Neural cell (in vitro differentiated cells): ENCODE data around the gene HYAL1. TPM values are rescaled to one million over a fixed set of nuclear protein-coding genes. Genes with fewer than 3 reads are reported as not detected.

Experiments
- H2AFZ ChIP-seq: fragments of 200-600, 300-800 bp; sonication (generic), shearing (Covaris generic); 2 replicates; pipeline ENCODE4 v1.6.0; 2014; ENCODE audit warnings: low read depth, mild to moderate bottlenecking, antibody characterized with exemption, low read length, moderate library complexity
- H3F3A ChIP-seq: fragments of 200-600 bp; shearing (Covaris generic); 2 replicates; pipeline ENCODE4 v1.6.1; 2016; ENCODE audit warnings: mild to moderate bottlenecking, moderate library complexity, mixed read lengths, antibody characterized with exemption, low read length; ENCODE audit not compliant: insufficient read depth, poor library complexity, severe bottlenecking
- H3K27ac ChIP-seq: fragments of 200-600, 300-800 bp; sonication (generic), shearing (Covaris generic); 2 replicates; pipeline ENCODE4 v1.5.1; 2014; ENCODE audit warnings: mild to moderate bottlenecking, low read length, moderate library complexity
- H3K27me3 ChIP-seq: fragments of 300-800, 200-600 bp; sonication (generic), shearing (Covaris generic); 2 replicates; pipeline ENCODE4 v1.6.0; 2014; ENCODE audit warnings: mild to moderate bottlenecking, low read depth, low read length, moderate library complexity; ENCODE audit not compliant: insufficient read depth
- H3K36me3 ChIP-seq: fragments of 300-800, 200-600 bp; sonication (generic), shearing (Covaris generic); 2 replicates; pipeline ENCODE4 v1.5.1; 2014; ENCODE audit warnings: mild to moderate bottlenecking, antibody characterized with exemption, low read length, moderate library complexity; ENCODE audit not compliant: insufficient read depth
- H3K4me2 ChIP-seq: fragments of 300-800, 200-600 bp; sonication (generic), shearing (Covaris generic); 2 replicates; pipeline ENCODE4 v1.6.0; 2014; ENCODE audit warnings: mild to moderate bottlenecking, low read length
- H3K4me3 ChIP-seq: fragments of 300-800, 200-600 bp; sonication (generic), shearing (Covaris generic); 2 replicates; pipeline ENCODE4 v1.5.1; 2014; ENCODE audit warnings: mild to moderate bottlenecking, low read length, moderate library complexity
- H3K79me2 ChIP-seq: fragments of 200-600 bp; shearing (Covaris generic); replicated peaks from 2 replicates; pipeline ENCODE4 v1.6.0; 2014; ENCODE audit warnings: mild to moderate bottlenecking, low read length, moderate library complexity; ENCODE audit not compliant: insufficient read depth
- H3K9ac ChIP-seq: fragments of 300-800, 200-600 bp; sonication (generic), shearing (Covaris generic); 2 replicates; pipeline ENCODE4 v1.6.1; 2016; ENCODE audit warnings: mild to moderate bottlenecking, low read length, mixed read lengths
- H3K9me2 ChIP-seq: fragments of 200-600 bp; shearing (Covaris generic); 2 replicates; pipeline ENCODE4 v1.6.1; 2016; ENCODE audit warnings: mild to moderate bottlenecking, low read length, mixed read lengths; ENCODE audit not compliant: insufficient read depth
- H3K9me3 ChIP-seq: fragments of 200-600, 300-800 bp; sonication (generic), shearing (Covaris generic); 2 replicates; pipeline ENCODE4 v1.6.1; 2016; ENCODE audit warnings: mild to moderate bottlenecking, mixed run types, low read length, moderate library complexity, mixed read lengths
- H4K20me1 ChIP-seq: fragments of 200-600 bp; shearing (Covaris generic); 2 replicates; pipeline ENCODE4 v1.6.1; 2016; ENCODE audit warnings: mild to moderate bottlenecking, mixed run types; ENCODE audit not compliant: insufficient read depth
- CTCF ChIP-seq: fragments of 450-650 bp; IDR thresholded peaks from 2 replicates; pipeline ENCODE4 v1.5.1; 2014; ENCODE audit warnings: antibody characterized with exemption, mild to moderate bottlenecking, moderate library complexity; ENCODE audit not compliant: poor library complexity, severe bottlenecking
- EP300 ChIP-seq: fragments of 450-650 bp; conservative IDR thresholded peaks from 2 replicates; pipeline ENCODE4 v1.6.1; 2014; ENCODE audit warnings: antibody characterized with exemption, mild to moderate bottlenecking, moderate library complexity; ENCODE audit not compliant: poor library complexity, severe bottlenecking
- EZH2 ChIP-seq: fragments of 200-600, 300-800 bp; shearing (Covaris generic), sonication (generic); IDR thresholded peaks from 2 replicates; pipeline ENCODE4 v1.6.1; 2014; ENCODE audit warnings: antibody characterized with exemption, low read length, borderline replicate concordance, mild to moderate bottlenecking; ENCODE audit not compliant: insufficient read depth, poor library complexity, severe bottlenecking
- MXI1 ChIP-seq: fragments of 450-650 bp; conservative IDR thresholded peaks from 2 replicates; pipeline ENCODE4 v1.6.1; 2014; ENCODE audit warnings: antibody characterized with exemption, mild to moderate bottlenecking; ENCODE audit not compliant: poor library complexity, severe bottlenecking
- POLR2AphosphoS5 ChIP-seq: IDR thresholded peaks from 2 replicates; pipeline ENCODE4 v1.6.1; 2012
- RAD21 ChIP-seq: fragments of 450-650 bp; conservative IDR thresholded peaks from 2 replicates; pipeline ENCODE4 v1.6.1; 2014; ENCODE audit warnings: antibody characterized with exemption, mild to moderate bottlenecking, moderate library complexity
- REST ChIP-seq: IDR thresholded peaks from 2 replicates; pipeline ENCODE4 v1.6.1; 2012; ENCODE audit warnings: borderline replicate concordance
- SMC3 ChIP-seq: fragments of 450-650 bp; conservative IDR thresholded peaks from 2 replicates; pipeline ENCODE4 v1.6.1; 2014; ENCODE audit warnings: antibody characterized with exemption, mild to moderate bottlenecking, moderate library complexity; ENCODE audit not compliant: poor library complexity
- TAF1 ChIP-seq: IDR thresholded peaks from 2 replicates; pipeline ENCODE4 v1.6.1; 2012; ENCODE audit warnings: low read depth
- polyA plus RNA-seq: library from polyadenylated mRNA; depleted of rRNA; stranded (reverse); fragments of >200 nt; gene quantifications from 2 replicates; pipeline ENCODE4 v1.2.3, GENCODE V29; 2014

The HYAL1 gene
- polyA plus RNA-seq, 1 donor from 2014 or later: 2.2 TPM

GRCh38 chr3:50341537-50341936 is 38.2 kb upstream of the HYAL1 start:
- H3K9ac ChIP-seq: no peak overlapping the region
- TF ChIP-seq TAF1 (no peak), EP300 (no peak), MXI1 (no peak), SMC3 (no peak), CTCF (no peak), POLR2AphosphoS5 (no peak), EZH2 (no peak), REST (no peak), RAD21 (no peak)
- no peak overlapping the region for H3K27ac ChIP-seq
- H3K4me3 ChIP-seq: no peak overlapping the region
- H2AFZ ChIP-seq: no peak overlapping the region
- H3F3A ChIP-seq: no peaks in the 10 kb centered on the region
- no peak overlapping the region for H3K4me2 ChIP-seq
- H4K20me1 ChIP-seq: no peaks in the 10 kb centered on the region
- H3K27me3 ChIP-seq: peaks cover 43% of the 10 kb centered on the region
- no peaks in the 10 kb centered on the region for H3K9me2 ChIP-seq
- no peaks in the 10 kb centered on the region for H3K9me3 ChIP-seq
- H3K36me3 ChIP-seq: no peaks in the 10 kb centered on the region
- H3K79me2 ChIP-seq: peaks cover 2% of the 10 kb centered on the region

DNA sequence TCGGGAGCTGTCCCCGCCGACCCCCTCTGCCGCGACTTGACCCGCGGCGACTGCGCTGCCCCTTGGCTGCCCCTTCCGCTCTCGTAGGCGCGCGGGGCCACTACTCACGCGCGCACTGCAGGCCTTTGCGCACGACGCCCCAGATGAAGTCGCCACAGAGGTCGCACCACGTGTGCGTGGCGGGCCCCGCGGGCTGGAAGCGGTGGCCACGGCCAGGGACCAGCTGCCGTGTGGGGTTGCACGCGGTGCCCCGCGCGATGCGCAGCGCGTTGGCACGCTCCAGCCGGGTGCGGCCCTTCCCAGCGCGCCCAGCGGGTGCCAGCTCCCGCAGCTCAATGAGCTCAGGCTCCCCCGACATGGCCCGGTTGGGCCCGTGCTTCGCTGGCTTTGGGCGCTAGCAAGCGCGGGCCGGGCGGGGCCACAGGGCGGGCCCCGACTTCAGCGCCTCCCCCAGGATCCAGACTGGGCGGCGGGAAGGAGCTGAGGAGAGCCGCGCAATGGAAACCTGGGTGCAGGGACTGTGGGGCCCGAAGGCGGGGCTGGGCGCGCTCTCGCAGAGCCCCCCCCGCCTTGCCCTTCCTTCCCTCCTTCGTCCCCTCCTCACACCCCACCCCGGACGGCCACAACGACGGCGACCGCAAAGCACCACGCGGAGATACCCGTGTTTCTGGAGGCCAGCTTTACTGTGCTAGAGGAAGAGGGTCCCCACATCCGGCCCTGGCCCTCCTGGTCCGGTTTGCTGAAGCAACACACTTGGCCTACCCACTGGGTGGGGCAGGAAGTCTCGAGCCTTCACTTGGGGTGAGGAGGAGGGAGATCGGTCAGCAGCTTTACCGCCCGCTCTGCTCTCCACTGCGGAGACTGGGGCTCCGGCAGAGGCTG is 37.3 kb upstream of the HYAL1 start, which contains the start of gene RASSF1:
RASSF1 (minus strand) TSS at position 389 of the 882 bp plus-strand sequence; CDS start at position 358, 31 bp downstream.
- Histone ChIP-seq H3K9me3 (no peaks in the 10 kb centered on the region), H3K9ac (no peak within 1 kb of the TSS), H3K9me2 (no peaks in the 10 kb centered on the region), H3K4me3 (no peak within 1 kb of the TSS), H3K4me2 (no peak within 1 kb of the TSS), H3K36me3 (no peaks in the 10 kb centered on the region), H3F3A (no peaks in the 10 kb centered on the region), H3K27me3 (peaks cover 42% of the 10 kb centered on the region), H3K27ac (no peak within 1 kb of the TSS), H3K79me2 (peaks cover 11% of the 10 kb centered on the region), H2AFZ (no peak within 1 kb of the TSS), H4K20me1 (no peaks in the 10 kb centered on the region)
- TF ChIP-seq EZH2 (no peak), EP300 (no peak), MXI1 (no peak), POLR2AphosphoS5 (no peak), CTCF (no peak), RAD21 (no peak), REST (no peak)
